ENCODE results near the gene GRK6.
A peak's percentile ranks its signal among the peaks of the same experiment; 100 is the strongest.

Gene GRK6

GRCh38 chr5:177426566-177427210, at the start of gene GRK6:
TSS of gene GRK6 (plus strand) at chr5:177426676. CDS start at chr5:177426846, 170 bp downstream.
- DNase-seq (ENCODE audit: low read depth in 2 of 2): peak in 1 of 2 donors; percentile 61

GRCh38 chr5:177377851-177378776, 48.4 kb upstream of the GRK6 start:
- DNase-seq (ENCODE audit: low read depth in 2 of 2): no peak

DNA sequence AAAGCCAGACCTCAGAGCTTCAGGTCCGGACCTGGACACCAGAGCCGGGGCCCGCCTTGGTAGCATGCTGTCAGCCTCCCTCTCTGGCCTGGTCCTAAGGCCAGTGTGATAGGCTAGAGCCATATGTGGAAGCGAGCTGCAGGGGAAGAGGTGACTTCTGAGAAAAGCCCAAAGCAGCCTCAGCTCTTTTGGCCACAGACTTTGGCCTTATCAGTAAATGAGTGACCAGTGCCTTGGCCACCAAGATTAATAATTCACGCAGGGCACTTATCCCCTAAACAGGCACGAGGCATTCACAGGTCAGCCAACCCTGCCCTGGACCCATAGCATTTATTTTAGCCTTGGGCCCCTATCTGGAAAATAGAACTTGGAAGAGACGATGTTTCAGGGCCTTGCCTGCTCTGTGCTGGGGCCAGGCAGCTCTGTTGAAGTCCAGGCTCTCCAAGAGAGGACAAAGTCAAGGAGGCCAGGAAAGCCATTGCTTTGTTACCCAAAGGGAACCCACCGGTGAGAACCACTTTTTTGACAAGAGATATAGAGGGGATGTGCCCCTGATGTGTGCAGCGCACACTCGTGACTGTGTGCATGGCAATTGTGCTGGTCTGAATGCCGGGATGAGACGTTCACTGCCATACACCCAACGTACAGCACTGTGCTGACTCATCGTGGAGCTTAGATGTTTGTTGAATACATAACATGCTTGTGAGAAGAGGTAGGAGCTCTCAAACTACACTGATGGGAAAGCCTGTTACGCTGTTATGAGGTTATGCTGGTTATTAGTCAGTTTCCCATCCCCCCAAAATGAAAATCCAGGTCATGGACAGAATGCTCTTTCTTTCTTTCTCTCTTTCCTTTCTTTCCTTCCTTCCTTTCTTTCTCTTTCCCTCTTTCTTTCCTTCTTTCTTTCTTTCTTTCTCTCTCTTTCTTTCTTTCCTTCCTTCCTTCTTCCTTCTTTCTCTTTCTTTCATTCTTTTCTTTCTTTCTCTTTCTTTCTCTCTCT, 47.3 kb upstream of the GRK6 start:
- peak in 1 of 2 donors; percentile 45 for DNase-seq (ENCODE audit: low read depth in 2 of 2)

- DNase-seq (ENCODE audit: low read depth in 2 of 2): no peak
Measured at GRCh38 chr5:177380805-177381126, 45.7 kb upstream of the GRK6 start.

DNA sequence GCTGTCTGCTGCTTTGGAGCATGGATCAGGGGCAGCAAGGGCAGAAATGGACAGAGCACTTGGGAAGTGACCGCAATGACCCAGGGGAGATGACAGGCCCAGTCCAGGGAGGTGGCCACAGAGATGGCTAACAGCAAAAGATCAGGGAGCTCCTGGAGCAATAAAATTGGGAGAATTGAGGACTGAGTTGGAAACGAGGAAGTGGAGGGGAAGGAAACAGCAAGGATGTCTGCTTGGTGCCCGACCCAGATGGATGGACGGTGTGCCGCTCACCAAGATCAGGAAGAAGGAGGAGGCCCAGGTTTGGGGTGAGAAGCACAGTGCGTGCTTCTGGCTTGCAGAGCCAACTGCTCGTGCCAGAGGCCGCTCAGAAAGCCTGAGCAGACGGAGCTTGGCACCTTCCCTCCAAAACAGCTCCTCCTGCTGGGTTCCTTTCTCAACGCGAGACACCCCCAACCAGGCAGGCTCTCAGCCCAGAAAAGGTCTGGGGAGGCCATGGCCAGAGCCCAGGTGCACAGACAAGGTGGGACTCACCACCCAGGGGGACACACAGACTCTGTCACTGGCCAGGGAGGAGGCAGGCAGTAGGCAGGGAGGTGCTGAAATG, 44.0 kb upstream of the GRK6 start:
- DNase-seq (ENCODE audit: low read depth in 2 of 2): no peak

DNA sequence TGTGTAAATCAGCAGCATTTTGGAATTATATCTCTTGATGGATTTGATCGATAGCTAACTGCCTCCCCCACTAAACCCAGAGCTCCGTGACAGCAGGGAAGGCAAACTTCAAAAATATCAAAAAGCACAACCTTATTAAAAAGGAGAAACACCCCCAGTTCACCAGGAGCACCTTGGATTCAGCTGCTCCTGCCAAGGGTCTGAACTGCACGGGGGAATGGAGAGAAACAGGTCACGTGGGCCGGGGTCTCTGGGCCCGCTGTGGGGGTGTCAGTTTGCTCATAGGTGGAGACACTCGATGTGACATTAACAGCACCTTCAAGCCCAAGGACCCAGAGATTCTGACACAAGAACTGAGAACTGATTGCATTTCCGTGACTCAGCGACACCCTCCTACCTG, 43.3 kb upstream of the GRK6 start:
- no peak for DNase-seq (ENCODE audit: low read depth in 2 of 2)

DNA sequence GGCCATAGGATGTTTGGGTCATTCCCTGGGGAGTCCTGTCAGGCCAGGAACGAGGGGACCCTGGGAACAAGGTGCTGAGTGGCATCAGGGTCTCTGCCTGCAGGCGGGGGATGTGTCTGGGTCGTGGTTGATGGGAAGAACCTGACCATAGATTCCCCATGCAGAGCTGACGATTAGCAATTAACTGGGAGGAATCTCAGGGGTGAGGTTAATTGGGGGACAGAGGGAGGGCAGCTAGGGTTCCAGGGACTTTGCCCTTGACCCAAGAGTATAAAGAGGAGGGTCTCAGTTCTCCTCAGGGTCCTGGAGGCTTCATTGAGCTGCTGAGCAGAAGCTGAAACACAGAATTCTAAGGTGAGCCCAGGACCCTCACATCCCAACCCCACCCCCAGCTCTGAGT, 42.3 kb upstream of the GRK6 start, which contains the start of gene SLC34A1:
Gene SLC34A1, plus strand, starts transcription at position 301 of the 400 bp plus-strand sequence. CDS start 1,308 bp downstream, outside the sequence.
- no peak for DNase-seq (ENCODE audit: low read depth in 2 of 2)

GRCh38 chr5:177385720-177386119, 40.8 kb upstream of the GRK6 start:
- DNase-seq (ENCODE audit: low read depth in 2 of 2): no peak

DNA sequence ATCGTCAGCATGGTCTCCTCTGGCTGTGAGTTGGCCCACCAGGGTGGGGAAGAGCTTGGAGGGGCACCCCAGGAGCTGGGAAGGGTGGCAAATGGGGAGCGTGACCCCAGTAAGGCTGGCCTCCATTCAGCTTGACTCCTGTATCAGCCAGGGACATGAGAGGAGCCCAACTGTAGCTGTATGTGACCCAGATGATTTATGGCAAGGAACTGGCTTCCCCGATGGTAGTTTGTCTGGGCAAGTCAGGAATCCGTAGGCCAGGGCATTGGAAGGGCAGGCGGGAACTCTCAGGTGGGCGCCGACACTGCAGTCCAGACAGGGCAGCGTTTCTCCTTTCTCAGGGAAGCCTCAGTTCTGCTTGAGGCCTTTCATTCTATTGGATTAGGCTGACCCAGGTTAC, 39.9 kb upstream of the GRK6 start:
- no peak for DNase-seq (ENCODE audit: low read depth in 2 of 2)

- no peak for DNase-seq (ENCODE audit: low read depth in 2 of 2)
Measured at GRCh38 chr5:177387405-177387804, 39.1 kb upstream of the GRK6 start.

DNA sequence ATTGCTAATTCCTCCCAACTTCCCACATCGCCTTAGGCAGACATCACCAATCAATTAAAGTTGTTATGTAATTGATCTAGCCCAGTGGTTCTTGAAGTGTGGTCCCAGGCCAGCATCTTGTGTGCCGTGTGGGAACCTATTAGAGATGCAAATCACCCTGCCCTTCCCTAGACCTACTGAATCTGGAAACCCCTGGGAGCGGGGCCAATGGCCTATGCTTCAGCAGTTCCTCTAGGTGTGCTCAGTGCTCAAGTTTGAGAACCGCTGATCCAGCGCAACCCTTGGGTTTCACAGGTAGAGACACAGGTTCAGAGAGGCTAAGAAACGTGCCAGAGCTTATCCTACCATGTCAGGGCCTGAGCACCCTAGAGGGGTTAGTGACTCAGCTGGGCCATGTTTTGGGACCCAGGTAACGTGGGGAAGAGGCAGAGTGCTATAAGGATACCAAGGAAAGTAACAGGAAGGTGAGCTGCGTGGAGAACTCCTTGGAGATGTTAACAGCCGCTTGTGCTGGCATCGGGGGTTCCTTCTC, 37.9 kb upstream of the GRK6 start:
- DNase-seq (ENCODE audit: low read depth in 2 of 2): no peak

GRCh38 chr5:177389241-177390169, 37.0 kb upstream of the GRK6 start:
- peak; percentile 38 to 45 for DNase-seq (ENCODE audit: low read depth in 2 of 2)

DNA sequence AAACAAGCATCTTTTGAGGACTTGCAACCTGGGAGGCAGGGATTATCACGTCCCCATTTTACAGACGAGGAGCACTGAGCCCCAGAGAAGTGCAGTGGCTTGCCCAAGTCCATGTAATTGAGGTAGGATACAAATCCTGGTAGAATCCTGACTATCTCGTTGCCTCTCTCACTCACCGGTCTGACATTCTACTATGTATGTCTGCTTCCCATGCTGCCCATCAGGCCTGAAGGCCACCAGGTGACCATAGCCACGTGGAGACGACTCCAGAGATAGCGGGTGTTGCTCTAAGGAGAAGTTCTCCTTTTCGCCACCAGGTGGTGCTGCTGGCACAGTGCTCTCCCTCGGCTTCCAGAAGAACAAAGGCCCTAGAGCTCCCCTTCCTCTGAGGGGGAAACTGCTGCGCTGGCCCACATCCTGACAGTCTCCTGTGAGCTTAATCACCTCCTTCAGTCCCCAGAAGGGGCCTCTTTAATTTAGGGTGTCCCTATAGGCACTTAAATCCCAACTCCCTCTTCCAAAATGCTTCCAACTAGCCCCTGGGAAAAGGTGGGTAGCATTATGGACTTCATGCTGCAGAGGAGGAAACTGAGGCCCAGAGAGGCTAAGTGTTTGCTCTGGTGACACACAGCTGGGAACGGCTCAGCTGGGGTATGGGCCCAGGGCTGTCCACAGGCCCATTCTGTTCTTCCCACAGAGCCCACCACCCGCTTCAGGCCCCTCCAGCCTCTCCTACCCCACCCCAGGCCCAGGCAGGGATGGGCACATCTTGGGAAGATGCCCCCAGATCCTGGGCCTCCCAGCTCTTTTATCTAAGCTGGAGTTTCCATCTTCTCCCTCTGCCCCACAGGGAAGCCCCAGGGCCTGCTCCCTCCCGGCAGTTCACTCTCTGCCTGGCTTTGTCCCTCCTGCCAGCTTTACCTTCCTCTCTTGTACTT, 35.8 kb upstream of the GRK6 start:
- peak; percentile 79 to 86 for DNase-seq (ENCODE audit: low read depth in 2 of 2)

DNA sequence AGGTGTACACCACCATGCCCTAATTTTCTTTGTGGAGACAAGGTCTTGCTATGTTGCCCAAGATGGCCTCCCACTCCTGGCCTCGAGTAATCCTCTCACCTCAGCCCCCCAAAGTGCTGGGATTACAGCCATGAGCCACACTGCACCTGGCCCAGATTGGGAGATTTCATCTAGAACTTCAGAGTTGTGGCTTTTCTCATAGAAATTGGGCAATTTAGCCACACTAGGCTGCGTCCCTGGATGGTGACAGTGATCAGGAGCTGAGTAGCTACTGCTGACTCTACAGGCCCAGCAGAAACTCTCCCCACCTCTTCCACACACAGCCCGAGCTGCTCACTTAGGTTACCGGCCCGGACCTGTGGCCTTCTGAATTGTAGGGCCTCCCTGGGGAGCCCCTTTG, 33.7 kb upstream of the GRK6 start:
- DNase-seq (ENCODE audit: low read depth in 2 of 2): no peak

- DNase-seq (ENCODE audit: low read depth in 2 of 2): no peak
Measured at GRCh38 chr5:177393206-177393765, 33.2 kb upstream of the GRK6 start.

DNA sequence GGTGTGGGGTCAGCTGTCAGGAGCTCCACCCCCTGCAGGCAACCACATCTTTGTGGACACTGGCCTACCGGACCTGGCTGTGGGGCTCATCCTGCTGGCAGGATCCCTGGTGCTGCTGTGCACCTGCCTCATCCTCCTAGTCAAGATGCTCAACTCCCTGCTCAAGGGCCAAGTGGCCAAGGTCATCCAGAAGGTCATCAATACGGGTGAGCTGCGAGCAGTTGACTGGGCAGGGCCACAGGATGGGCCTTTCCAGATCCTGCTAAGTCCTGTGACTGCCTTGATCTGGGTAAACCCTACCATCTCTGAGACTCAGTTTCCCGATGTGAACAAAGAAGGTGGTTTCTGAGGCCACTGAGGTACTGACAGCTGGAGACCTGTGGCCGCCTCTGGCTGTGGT, 32.5 kb upstream of the GRK6 start:
- DNase-seq (ENCODE audit: low read depth in 2 of 2): no peak

GRCh38 chr5:177396078-177396477, 30.4 kb upstream of the GRK6 start:
- DNase-seq (ENCODE audit: low read depth in 2 of 2): no peak

DNA sequence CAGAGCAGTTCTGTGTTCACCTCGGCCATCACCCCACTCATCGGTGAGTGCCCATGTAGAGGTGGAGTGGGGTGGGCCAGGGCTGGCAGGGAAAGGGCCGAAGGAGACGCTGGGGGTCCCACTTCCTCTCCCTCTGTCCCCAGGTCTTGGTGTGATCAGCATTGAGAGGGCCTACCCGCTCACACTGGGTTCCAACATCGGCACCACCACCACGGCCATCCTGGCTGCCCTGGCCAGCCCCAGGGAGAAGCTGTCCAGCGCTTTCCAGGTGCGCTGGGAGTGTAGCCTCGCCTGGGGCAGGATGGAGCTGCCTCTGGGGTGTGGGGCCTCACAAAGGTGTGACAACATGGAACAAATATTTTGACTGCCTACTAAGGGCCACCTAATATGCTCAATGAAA, 29.7 kb upstream of the GRK6 start:
- DNase-seq (ENCODE audit: low read depth in 2 of 2): no peak
